ENCODE results near the gene SF3A2.

The SF3A2 gene

GRCh38 chr19:2269244-2270156, 32.9 kb downstream of the SF3A2 start:
- Histone ChIP-seq H2AFZ (peak overlapping the region; percentile 69), H3K4me3 (ENCODE audit: low read depth, low read length) (peak overlapping the region; percentile 81), H3K27me3 (ENCODE audit: control insufficient read depth, insufficient read depth, low read length) (no peaks in the 10 kb centered on the region), H3K9ac (peak overlapping the region; percentile 99), H3K36me3 (ENCODE audit: control insufficient read depth, insufficient read depth, low read length) (no peaks in the 10 kb centered on the region), H3K79me2 (peaks cover 29% of the 10 kb centered on the region), H3K27ac (peak overlapping the region; percentile 98), H3K4me1 (peaks cover 16% of the 10 kb centered on the region), H3K9me3 (ENCODE audit: control insufficient read depth, low read length) (no peaks in the 10 kb centered on the region), H3K4me2 (ENCODE audit: low read length) (peak overlapping the region; percentile 88)
- peak; percentile 22 for TF ChIP-seq CTCF (IDR thresholded peaks at IDR 0.05)

- Histone ChIP-seq H3K4me3 (ENCODE audit: low read depth, low read length) (peak overlapping the region; percentile 81), H3K27me3 (ENCODE audit: control insufficient read depth, insufficient read depth, low read length) (no peaks in the 10 kb centered on the region), H3K79me2 (peaks cover 29% of the 10 kb centered on the region), H3K36me3 (ENCODE audit: control insufficient read depth, insufficient read depth, low read length) (no peaks in the 10 kb centered on the region), H3K9me3 (ENCODE audit: control insufficient read depth, low read length) (no peaks in the 10 kb centered on the region), H3K4me1 (peaks cover 16% of the 10 kb centered on the region), H3K27ac (peak overlapping the region; percentile 98), H2AFZ (no peak overlapping the region), H3K9ac (peak overlapping the region; percentile 99), H3K4me2 (ENCODE audit: low read length) (peak overlapping the region; percentile 86)
- no peak for TF ChIP-seq CTCF (IDR thresholded peaks at IDR 0.05)
Measured at GRCh38 chr19:2270157-2270422, 33.5 kb downstream of the SF3A2 start.

- H3K4me2 ChIP-seq (ENCODE audit: low read length) = peak overlapping the region; percentile 86
- H3K27me3 ChIP-seq (ENCODE audit: control insufficient read depth, insufficient read depth, low read length) = no peaks in the 10 kb centered on the region
- H3K9ac ChIP-seq = peak overlapping the region; percentile 99
- no peak for TF ChIP-seq CTCF (IDR thresholded peaks at IDR 0.05)
- peak overlapping the region; percentile 81 for H3K4me3 ChIP-seq (ENCODE audit: low read depth, low read length)
- H3K9me3 ChIP-seq (ENCODE audit: control insufficient read depth, low read length) = no peaks in the 10 kb centered on the region
- H2AFZ ChIP-seq = no peak overlapping the region
- no peaks in the 10 kb centered on the region for H3K36me3 ChIP-seq (ENCODE audit: control insufficient read depth, insufficient read depth, low read length)
- peak overlapping the region; percentile 98 for H3K27ac ChIP-seq
- peaks cover 16% of the 10 kb centered on the region for H3K4me1 ChIP-seq
- peaks cover 29% of the 10 kb centered on the region for H3K79me2 ChIP-seq
Measured at GRCh38 chr19:2270423-2271233, 34.0 kb downstream of the SF3A2 start.

- Histone ChIP-seq H3K9me3 (ENCODE audit: control insufficient read depth, low read length) (no peaks in the 10 kb centered on the region), H2AFZ (no peak overlapping the region), H3K79me2 (peaks cover 29% of the 10 kb centered on the region), H3K36me3 (ENCODE audit: control insufficient read depth, insufficient read depth, low read length) (no peaks in the 10 kb centered on the region), H3K4me1 (peaks cover 16% of the 10 kb centered on the region), H3K4me2 (ENCODE audit: low read length) (peak overlapping the region; percentile 86), H3K4me3 (ENCODE audit: low read depth, low read length) (peak overlapping the region; percentile 81), H3K27ac (peak overlapping the region; percentile 98), H3K9ac (peak overlapping the region; percentile 46), H3K27me3 (ENCODE audit: control insufficient read depth, insufficient read depth, low read length) (no peaks in the 10 kb centered on the region)
- TF ChIP-seq CTCF (IDR thresholded peaks at IDR 0.05) = no peak
Measured at GRCh38 chr19:2271234-2272103, 34.8 kb downstream of the SF3A2 start.

Data from parathyroid adenoma (tissue), 2 donors.